Measurements from ENCODE around the gene TSHZ2. TPM values are rescaled to one million over a fixed set of nuclear protein-coding genes. Genes with fewer than 3 reads are reported as not detected.

The TSHZ2 gene
- total and polyA plus RNA-seq, 2 donors (not counting 3 experiments of a cell fraction or from before 2014, with no cell fraction given) = not detected

DNA sequence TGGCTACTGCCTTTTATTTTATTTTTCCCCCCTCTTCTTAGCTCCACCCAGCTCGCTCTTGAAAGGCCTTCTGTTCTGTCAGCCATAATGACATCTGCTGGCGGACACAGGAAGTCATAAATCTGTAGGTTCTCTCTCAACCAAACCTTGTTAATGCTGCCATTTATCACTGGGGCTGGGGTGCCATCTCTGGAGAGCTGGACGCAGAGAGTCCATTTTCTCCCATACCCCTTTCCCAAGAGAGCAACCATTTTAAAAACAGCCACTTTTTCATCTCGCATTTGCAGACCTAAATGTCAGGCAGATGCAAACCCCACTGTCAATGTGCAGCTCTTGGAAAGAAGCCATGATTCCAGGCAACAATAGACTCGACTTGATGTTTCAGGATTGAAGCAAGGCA lies 13.0 kb upstream of the TSHZ2 start:
- FAIRE-seq = no peak
- POLR2A ChIA-PET = no interaction called here
- intact Hi-C loops (cut with micrococcal nuclease) = no loop called here

More for the DNA sequence above, 13.0 kb upstream of the TSHZ2 start:
- dilution Hi-C loops (cut with MboI; ENCODE audit: extremely low pct_ligation_motif_present, low sequenced_read_pairs) = no loop called here
- no peak overlapping the region for H3K4me3 ChIP-seq (replicated peaks in 1 of 3; ENCODE audit: insufficient read depth in 1 of 3, low read depth in 1 of 3, low read length in 3 of 3)
- no peak overlapping the region for H3K27ac ChIP-seq (ENCODE audit: insufficient read depth, low read depth, low read length)
- H2AFZ ChIP-seq (ENCODE audit: low read depth, low read length) = no peak overlapping the region
- H3K79me2 ChIP-seq (ENCODE audit: control insufficient read depth, insufficient read depth, low read length) = no peaks in the 10 kb centered on the region
- no peak overlapping the region for H3K9ac ChIP-seq (replicated peaks; ENCODE audit: extremely low read depth, insufficient read depth, low read length)
- no peak overlapping the region for H3K4me2 ChIP-seq (ENCODE audit: insufficient read depth, low read length)
- H3K4me1 ChIP-seq (ENCODE audit: control insufficient read depth, extremely low read depth, insufficient read depth, low read length) = no peaks in the 10 kb centered on the region
- CTCF ChIA-PET = no interaction called here
- no TSS peak for BruUV-seq (replicated peaks)
- H3K9me3 ChIP-seq (replicated peaks; ENCODE audit: control insufficient read depth, insufficient read depth, low read length) = no peaks in the 10 kb centered on the region
- no peaks in the 10 kb centered on the region for H3K9me1 ChIP-seq (replicated peaks; ENCODE audit: control insufficient read depth, extremely low read depth, insufficient read depth, low read length)
- TF ChIP-seq POLR2A (IDR thresholded peaks at IDR 0.05; ENCODE audit: low read depth, low read length) (no peak), FOS (IDR thresholded peaks at IDR 0.05; ENCODE audit: borderline replicate concordance, insufficient read depth, low read length) (no peak), GATA2 (IDR thresholded peaks at IDR 0.05; ENCODE audit: insufficient read depth, insufficient read length, low read depth, low read length) (no peak), POLR2AphosphoS5 (IDR thresholded peaks at IDR 0.05; ENCODE audit: insufficient read depth, low read depth, low read length) (no peak), JUN (IDR thresholded peaks at IDR 0.05; ENCODE audit: borderline replicate concordance, insufficient read depth, insufficient read length, low read depth) (no peak), EZH2 (IDR thresholded peaks at IDR 0.05; ENCODE audit: borderline replicate concordance, low read depth, low read length, severe bottlenecking) (no peak), MAX (IDR thresholded peaks at IDR 0.05; ENCODE audit: insufficient read depth, insufficient read length) (no peak), MYC (IDR thresholded peaks at IDR 0.05; ENCODE audit: low read depth, low read length) (no peak)
- TF ChIP-seq, protein P1, sequence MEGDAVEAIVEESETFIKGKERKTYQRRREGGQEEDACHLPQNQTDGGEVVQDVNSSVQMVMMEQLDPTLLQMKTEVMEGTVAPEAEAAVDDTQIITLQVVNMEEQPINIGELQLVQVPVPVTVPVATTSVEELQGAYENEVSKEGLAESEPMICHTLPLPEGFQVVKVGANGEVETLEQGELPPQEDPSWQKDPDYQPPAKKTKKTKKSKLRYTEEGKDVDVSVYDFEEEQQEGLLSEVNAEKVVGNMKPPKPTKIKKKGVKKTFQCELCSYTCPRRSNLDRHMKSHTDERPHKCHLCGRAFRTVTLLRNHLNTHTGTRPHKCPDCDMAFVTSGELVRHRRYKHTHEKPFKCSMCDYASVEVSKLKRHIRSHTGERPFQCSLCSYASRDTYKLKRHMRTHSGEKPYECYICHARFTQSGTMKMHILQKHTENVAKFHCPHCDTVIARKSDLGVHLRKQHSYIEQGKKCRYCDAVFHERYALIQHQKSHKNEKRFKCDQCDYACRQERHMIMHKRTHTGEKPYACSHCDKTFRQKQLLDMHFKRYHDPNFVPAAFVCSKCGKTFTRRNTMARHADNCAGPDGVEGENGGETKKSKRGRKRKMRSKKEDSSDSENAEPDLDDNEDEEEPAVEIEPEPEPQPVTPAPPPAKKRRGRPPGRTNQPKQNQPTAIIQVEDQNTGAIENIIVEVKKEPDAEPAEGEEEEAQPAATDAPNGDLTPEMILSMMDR (IDR thresholded peaks at IDR 0.05; ENCODE audit: extremely low read depth in 1 of 2, insufficient read depth in 1 of 2, low read depth in 1 of 2, low read length in 2 of 2) = no peak
- H3K36me3 ChIP-seq (ENCODE audit: control insufficient read depth in 2 of 2, extremely low read depth in 1 of 2, insufficient read depth in 2 of 2, low read length in 2 of 2) = no peaks in the 10 kb centered on the region
- DNase-seq (ENCODE audit: low read depth, low spot score) = no peak
- no peaks in the 10 kb centered on the region for H4K20me1 ChIP-seq (replicated peaks; ENCODE audit: control insufficient read depth, extremely low read depth, insufficient read depth, low read length)
- H3K27me3 ChIP-seq (ENCODE audit: control insufficient read depth in 2 of 2, insufficient read depth in 2 of 2, low read length in 2 of 2) = no peaks in the 10 kb centered on the region
